GM12891 (cell line): Measurements from ENCODE around the gene JKAMP.

Experiments used
- PAX5 ChIP-seq: IDR thresholded peaks from 2 replicates; pipeline ENCODE4 v1.6.1; 2011; ENCODE audit warnings: low read length, moderate library complexity, mild to moderate bottlenecking; ENCODE audit not compliant: insufficient read depth, severe bottlenecking
- POLR2A ChIP-seq: IDR thresholded peaks from 2 replicates; pipeline ENCODE4 v1.6.1; 2011; ENCODE audit warnings: low read depth, low read length, control low read depth
- POLR2AphosphoS5 ChIP-seq: IDR thresholded peaks from 2 replicates; pipeline ENCODE4 v1.6.1; 2011; ENCODE audit warnings: low read depth, low read length, control low read depth
- POU2F2 ChIP-seq: IDR thresholded peaks from 2 replicates; pipeline ENCODE4 v1.6.1; 2011; ENCODE audit warnings: low read depth, mild to moderate bottlenecking, control low read depth, low read length, moderate library complexity
- SPI1 ChIP-seq: IDR thresholded peaks from 2 replicates; pipeline ENCODE4 v1.6.1; 2011; ENCODE audit warnings: low read depth, low read length, control low read depth
- TAF1 ChIP-seq: IDR thresholded peaks from 2 replicates; pipeline ENCODE4 v1.6.1; 2011; ENCODE audit warnings: low read depth, low read length, control low read depth

DNA sequence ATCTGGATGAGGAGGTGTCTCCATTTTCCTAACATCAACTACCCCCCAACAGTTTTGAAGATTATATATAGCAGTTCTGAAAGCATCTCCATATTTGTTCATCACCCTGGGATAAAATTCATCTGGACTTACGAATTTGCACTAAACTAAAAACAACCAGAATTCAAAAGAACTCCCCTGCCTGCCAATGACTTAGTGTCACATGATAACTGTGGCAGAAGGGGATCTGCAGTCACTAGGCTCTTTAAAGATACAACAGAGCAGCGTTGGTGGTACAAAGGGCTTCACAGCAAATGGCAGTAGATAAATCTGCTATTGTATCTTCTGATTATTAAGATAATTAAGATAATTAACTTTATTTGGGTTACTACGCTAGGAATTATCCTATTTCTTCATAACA lies 49.2 kb upstream of the JKAMP start:
- TF ChIP-seq POLR2AphosphoS5 (no peak), POLR2A (no peak), TAF1 (no peak), SPI1 (no peak), POU2F2 (no peak), PAX5 (no peak)
